H1 (cell line): ENCODE data around the gene MRPS18B. TPM values are rescaled to one million over a fixed set of nuclear protein-coding genes. Genes with fewer than 3 reads are reported as not detected.

Experiments
- CTCF ChIA-PET: fragments of 300-600 bp; sonication (Branson Sonifier 250); formaldehyde crosslinking; loops from one replicate; lab custom pipeline; 2021; ENCODE audit not compliant: partially characterized antibody; lab: Charles Lee
- POLR2A ChIA-PET: fragments of 300-600 bp; sonication (Branson Sonifier 250); formaldehyde crosslinking; loops from one replicate; lab custom pipeline; 2021; ENCODE audit warnings: inconsistent platforms; ENCODE audit not compliant: partially characterized antibody; lab: Charles Lee
- DNase-seq, 2 experiments: peaks; one replicate each; pipeline versions ENCODE4 v3.0.0 to v3.0.0-alpha.2; 2010 to 2022; ENCODE audit warnings: low spot score in 2 of 2, low read depth in 1 of 2, mixed read lengths in 1 of 2
- FAIRE-seq: peaks from 2 replicates; lab custom pipeline; 2011; peaks lifted over from hg19 to GRCh38; lab: Jason Lieb, UNC
- H2AFZ ChIP-seq: 2 replicates; pipeline ENCODE4 v1.8.1; 2012; ENCODE audit warnings: low read length, inconsistent platforms
- H2AK5ac ChIP-seq: 2 replicates; pipeline ENCODE4 v1.6.1; 2013; ENCODE audit warnings: low read depth, low read length
- H2BK120ac ChIP-seq: replicated peaks from 2 replicates; pipeline ENCODE3; 2013; ENCODE audit warnings: low read depth, low read length, inconsistent platforms
- H2BK12ac ChIP-seq: 2 replicates; pipeline ENCODE4 v1.6.1; 2013; ENCODE audit warnings: low read depth, low read length
- H2BK15ac ChIP-seq: 2 replicates; pipeline ENCODE4 v1.6.1; 2013; ENCODE audit warnings: low read length
- H2BK20ac ChIP-seq: 2 replicates; pipeline ENCODE4 v1.6.1; 2013; ENCODE audit warnings: low read length
- H2BK5ac ChIP-seq: 2 replicates; pipeline ENCODE4 v1.6.1; 2013; ENCODE audit warnings: low read depth, low read length
- H3K14ac ChIP-seq: 2 replicates; pipeline ENCODE4 v1.6.1; 2013; ENCODE audit warnings: inconsistent platforms; ENCODE audit not compliant: insufficient read length
- H3K18ac ChIP-seq: 2 replicates; pipeline ENCODE4 v1.6.1; 2013; ENCODE audit warnings: low read length; ENCODE audit errors: extremely low read depth
- H3K23ac ChIP-seq: 2 replicates; pipeline ENCODE4 v1.6.1; 2013; ENCODE audit warnings: inconsistent platforms; ENCODE audit not compliant: insufficient read length
- H3K23me2 ChIP-seq: 2 replicates; pipeline ENCODE4 v1.6.1; 2013; ENCODE audit warnings: low read depth, low read length
- H3K27ac ChIP-seq: 2 replicates; pipeline ENCODE4 v1.6.1; 2011; ENCODE audit warnings: low read depth, low read length, inconsistent platforms
- H3K27me3 ChIP-seq, 4 experiments: replicated peaks in 1 of 4; 1 replicate in 1 of 4; 2 replicates in 3 of 4; pipeline versions ENCODE4 v1.6.1 to v1.8.1; 2011 to 2013; ENCODE audit warnings: low read length in 3 of 4, mild to moderate bottlenecking in 3 of 4, inconsistent platforms in 2 of 4, mixed read lengths in 2 of 4, moderate library complexity in 1 of 4; ENCODE audit not compliant: control insufficient read depth in 3 of 4, insufficient read depth in 3 of 4; ENCODE audit errors: extremely low read depth in 1 of 4
- H3K36me3 ChIP-seq, 4 experiments: 2 replicates each; pipeline versions ENCODE4 v1.6.1 to v1.8.1; 2011 to 2013; ENCODE audit warnings: mild to moderate bottlenecking in 4 of 4, low read length in 3 of 4, moderate library complexity in 2 of 4, control low read depth in 1 of 4, inconsistent platforms in 1 of 4; ENCODE audit not compliant: insufficient read depth in 4 of 4, control insufficient read depth in 2 of 4
- H3K4ac ChIP-seq: replicated peaks from 2 replicates; pipeline ENCODE3; 2013; ENCODE audit warnings: low read length, low read depth, mixed read lengths, inconsistent platforms; ENCODE audit not compliant: insufficient read length
- H3K4me1 ChIP-seq, 4 experiments: replicated peaks in 1 of 4; 1 replicate in 1 of 4; 2 replicates in 3 of 4; pipeline versions ENCODE4 v1.6.1 to v1.8.1; 2011 to 2013; ENCODE audit warnings: low read length in 3 of 4, inconsistent platforms in 2 of 4, mixed read lengths in 1 of 4; ENCODE audit not compliant: insufficient read depth in 4 of 4, control insufficient read depth in 3 of 4
- H3K4me2 ChIP-seq, 2 experiments: 2 replicates each; pipeline versions ENCODE4 v1.6.1 to v1.8.1; 2011 to 2013; ENCODE audit warnings: low read depth in 2 of 2, low read length in 2 of 2, control low read depth in 1 of 2, inconsistent platforms in 1 of 2, mild to moderate bottlenecking in 1 of 2; ENCODE audit not compliant: insufficient read depth in 1 of 2
- H3K4me3 ChIP-seq, 4 experiments: fragments of 200-600, 300-600 bp in 1 of 4; sonication (generic), shearing (Covaris generic), sonication (Bioruptor Twin) in 1 of 4; 2 replicates each; pipeline versions ENCODE4 v1.5.1 to v1.8.1; 2011 to 2016; ENCODE audit warnings: low read length in 4 of 4, low read depth in 3 of 4, control low read depth in 2 of 4, inconsistent platforms in 2 of 4, mild to moderate bottlenecking in 2 of 4, mixed read lengths in 1 of 4, moderate library complexity in 1 of 4; ENCODE audit not compliant: insufficient read depth in 2 of 4; ENCODE audit errors: extremely low read depth in 1 of 4
- H3K56ac ChIP-seq: replicated peaks from 2 replicates; pipeline ENCODE3; 2013; ENCODE audit warnings: low read depth, mild to moderate bottlenecking, mixed read lengths, low read length, inconsistent platforms; ENCODE audit not compliant: insufficient read length
- H3K79me1 ChIP-seq: 2 replicates; pipeline ENCODE4 v1.6.1; 2013; ENCODE audit warnings: low read depth, low read length, control low read depth
- H3K79me2 ChIP-seq, 2 experiments: 2 replicates each; pipeline versions ENCODE4 v1.6.1 to v1.8.1; 2012 to 2013; ENCODE audit warnings: low read length in 2 of 2, mild to moderate bottlenecking in 2 of 2, inconsistent platforms in 1 of 2; ENCODE audit not compliant: insufficient read depth in 2 of 2, control insufficient read depth in 1 of 2
- H3K9ac ChIP-seq, 4 experiments: replicated peaks in 1 of 4; 1 replicate in 1 of 4; 2 replicates in 3 of 4; pipeline versions ENCODE4 v1.6.1 to v1.8.1; 2011 to 2013; ENCODE audit warnings: low read depth in 3 of 4, low read length in 3 of 4, control low read depth in 2 of 4, mild to moderate bottlenecking in 2 of 4, moderate library complexity in 2 of 4, inconsistent platforms in 1 of 4; ENCODE audit errors: extremely low read depth in 1 of 4
- H3K9me3 ChIP-seq, 2 experiments: 2 replicates each; pipeline versions ENCODE4 v1.6.1 to v1.8.1; 2012 to 2013; ENCODE audit warnings: mild to moderate bottlenecking in 2 of 2, moderate library complexity in 2 of 2, control low read depth in 1 of 2, inconsistent platforms in 1 of 2, low read depth in 1 of 2, low read length in 1 of 2, mixed read lengths in 1 of 2; ENCODE audit not compliant: insufficient read depth in 2 of 2
- H4K20me1 ChIP-seq, 2 experiments: replicated peaks in 1 of 2; 2 replicates each; pipeline versions ENCODE3 to v1.8.1; 2011 to 2013; ENCODE audit warnings: inconsistent platforms in 2 of 2, low read length in 2 of 2, mild to moderate bottlenecking in 1 of 2; ENCODE audit not compliant: insufficient read depth in 2 of 2, control insufficient read depth in 1 of 2
- H4K5ac ChIP-seq: 2 replicates; pipeline ENCODE4 v1.6.1; 2013; ENCODE audit warnings: low read length, low read depth, mixed read lengths, inconsistent platforms; ENCODE audit not compliant: insufficient read length
- H4K8ac ChIP-seq: 2 replicates; pipeline ENCODE4 v1.8.0; 2013; ENCODE audit warnings: mild to moderate bottlenecking, moderate library complexity, low read length, inconsistent platforms; ENCODE audit not compliant: insufficient read depth; ENCODE audit errors: extremely low read depth
- H4K91ac ChIP-seq: replicated peaks from 2 replicates; pipeline ENCODE3; 2013; ENCODE audit warnings: low read length, mixed read lengths, inconsistent platforms; ENCODE audit not compliant: insufficient read length
- BCL11A ChIP-seq, 2 experiments: IDR thresholded peaks; one replicate each; pipeline ENCODE4 v1.6.1; 2011; ENCODE audit warnings: low read depth in 2 of 2, low read length in 2 of 2, mild to moderate bottlenecking in 2 of 2
- CHD2 ChIP-seq: IDR thresholded peaks from 2 replicates; pipeline ENCODE4 v1.6.1; 2012; ENCODE audit warnings: low read length, improper control_type of control experiment
- KDM1A ChIP-seq: fragments of 200-600, 300-600 bp; sonication (generic); IDR thresholded peaks from 2 replicates; pipeline ENCODE4 v1.7.1; 2016; ENCODE audit warnings: mild to moderate bottlenecking, low read length, borderline replicate concordance
- MAFK ChIP-seq: IDR thresholded peaks from 2 replicates; pipeline ENCODE4 v1.6.1; 2012; ENCODE audit warnings: low read depth, mild to moderate bottlenecking, improper control_type of control experiment, low read length
- POLR2A ChIP-seq, 2 experiments: IDR thresholded peaks; 1 replicate in 1 of 2; 2 replicates in 1 of 2; pipeline ENCODE4 v1.6.1; 2011; ENCODE audit warnings: low read depth in 2 of 2, low read length in 2 of 2, mild to moderate bottlenecking in 2 of 2; ENCODE audit errors: control extremely low read depth in 1 of 2
- POLR2AphosphoS5 ChIP-seq: IDR thresholded peaks from 2 replicates; pipeline ENCODE4 v1.6.1; 2011; ENCODE audit warnings: low read depth, low read length
- RBBP5 ChIP-seq: IDR thresholded peaks from 2 replicates; pipeline ENCODE4 v1.7.1; 2012; ENCODE audit warnings: low read depth, mild to moderate bottlenecking, inconsistent platforms, low read length, moderate library complexity, borderline replicate concordance
- SRF ChIP-seq: IDR thresholded peaks from 2 replicates; pipeline ENCODE4 v1.6.1; 2011; ENCODE audit warnings: mild to moderate bottlenecking, low read depth, low read length, moderate library complexity
- TAF7 ChIP-seq: optimal IDR thresholded peaks from 2 replicates; pipeline ENCODE3; 2011; ENCODE audit warnings: low read depth, mild to moderate bottlenecking, inconsistent platforms, low read length, moderate library complexity, borderline replicate concordance
- WGBS, 2 experiments: shearing (Covaris generic) in 1 of 2; methylation state at CpG; one replicate each; pipeline versions ENCODE4 v1.1.6 to v1.1.7; 2013 to 2015; ENCODE audit warnings: low lambda C conversion rate in 2 of 2, mixed read lengths in 2 of 2, inconsistent platforms in 1 of 2, low coverage in 1 of 2, missing lambda C conversion rate in 1 of 2; ENCODE audit not compliant: insufficient replicate concordance in 2 of 2, insufficient coverage in 1 of 2, insufficient read length in 1 of 2; ENCODE audit errors: extremely low coverage in 1 of 2, missing lambda C conversion rate in 1 of 2; 5-methylcytosine and 5-hydroxymethylcytosine counted together
- polyA plus RNA-seq, 7 experiments: library from polyadenylated mRNA; depleted of rRNA in 3 of 7; stranded (reverse) in 5 of 7; unstranded in 2 of 7; fragments of >200 nt in 5 of 7; fragments of 200-250 nt in 2 of 7; gene quantifications; 1 replicate in 5 of 7; 2 replicates in 1 of 7; 4 replicates in 1 of 7; pipeline versions ENCODE4 v1.2.1 to v1.2.3, GENCODE V29; 2011 to 2013; ENCODE audit warnings: missing spikeins in 2 of 7, mixed read lengths in 2 of 7
- total RNA-seq: library from RNA; stranded (reverse); fragmentation: NEBNext Ultra II Directional; extraction: Animal tissue kit (Norgen Biotek cat#: 25700); gene quantifications from 2 replicates; pipeline ENCODE4 v1.2.1, GENCODE V29; 2021
- TF ChIP-seq, protein P1 (sequence below): IDR thresholded peaks from 2 replicates; pipeline ENCODE4 v1.6.1; 2012; ENCODE audit warnings: inconsistent platforms
- TF ChIP-seq, protein P2 (sequence below): IDR thresholded peaks from 2 replicates; pipeline ENCODE4 v1.6.1; 2012; ENCODE audit warnings: inconsistent platforms

Gene MRPS18B
- total and polyA plus RNA-seq, 2 of the 8 experiments (the other 6 are each of a cell fraction or from before 2014, with no cell fraction given): 57.8 to 83.3 TPM

DNA sequence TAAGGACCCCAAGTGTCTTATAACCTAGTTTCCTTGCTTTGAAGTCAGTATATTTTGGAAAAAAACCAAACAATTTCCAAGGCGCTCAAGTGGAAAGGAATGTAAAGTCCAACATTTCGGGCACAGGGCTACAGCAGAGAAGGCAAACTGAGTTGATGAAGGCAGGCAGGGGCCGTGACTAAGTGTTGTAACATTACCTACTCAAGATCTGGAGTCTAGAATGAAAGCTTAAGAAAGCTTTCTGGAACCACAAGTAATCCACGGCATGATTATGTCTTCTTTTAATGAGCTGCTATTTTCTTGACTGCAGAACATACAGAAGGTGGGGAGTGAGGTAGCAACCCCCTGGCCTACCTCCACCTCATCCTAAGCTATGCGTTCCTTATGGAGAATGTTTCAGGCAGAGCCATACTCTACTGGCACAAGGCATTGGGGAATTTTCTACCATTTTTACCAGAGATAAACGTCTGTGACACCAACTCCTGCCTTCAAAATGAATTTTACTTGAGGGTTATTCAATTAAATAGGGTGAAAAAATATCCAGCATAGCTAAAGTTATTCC lies 4.9 kb upstream of the MRPS18B start:
- Histone ChIP-seq H3K9ac (no peak overlapping the region), H3K36me3 (peaks cover 13 to 63% (median 31%) of the 10 kb centered on the region in 4 experiments), H4K5ac (no peak overlapping the region), H3K79me1 (peaks cover 8% of the 10 kb centered on the region; the same call in 1 of the 2 replicates), H3K4me3 (no peak overlapping the region; a peak in 1 of 8 replicates), H4K8ac (no peak overlapping the region), H2BK20ac (no peak overlapping the region), H2BK15ac (no peak overlapping the region), H3K23me2 (peaks cover 11% of the 10 kb centered on the region), H2BK12ac (no peak overlapping the region), H3K9me3 (no peaks in the 10 kb centered on the region), H2AFZ (no peak overlapping the region), H3K27me3 (no peaks in the 10 kb centered on the region), H3K27ac (no peak overlapping the region), H4K91ac (no peak overlapping the region), H3K56ac (no peak overlapping the region), H3K14ac (no peak overlapping the region), H3K4me1 (peaks cover 0 to 6% (median 3%) of the 10 kb centered on the region in 4 experiments; a peak in 4 of 7 replicates), H3K4ac (no peak overlapping the region), H3K79me2 (peaks cover 4 to 60% of the 10 kb centered on the region in 2 experiments; a peak in 3 of 4 replicates), H3K23ac (no peak overlapping the region), H2AK5ac (no peak overlapping the region), H4K20me1 (peaks cover 4 to 6% of the 10 kb centered on the region in 2 experiments), H3K4me2 (peak overlapping the region; percentile 4 to 98; a peak in 1 of 4 replicates), H2BK5ac (no peak overlapping the region), H3K18ac (no peak overlapping the region), H2BK120ac (no peak overlapping the region)
- TF ChIP-seq RBBP5 (no peak), POLR2A (IDR thresholded peaks at IDR 0.05; ENCODE audit: control extremely low read depth in 1 of 2, low read depth in 2 of 2, low read length in 2 of 2) (peak in 1 of 2 experiments; percentile 77), BCL11A (IDR thresholded peaks at IDR 0.05; ENCODE audit: low read depth in 2 of 2, low read length in 2 of 2) (no peak), MAFK (no peak), POLR2AphosphoS5 (peak; percentile 85), TAF7 (no peak), CHD2 (no peak), SRF (no peak), KDM1A (no peak)
- TF ChIP-seq, protein P1, sequence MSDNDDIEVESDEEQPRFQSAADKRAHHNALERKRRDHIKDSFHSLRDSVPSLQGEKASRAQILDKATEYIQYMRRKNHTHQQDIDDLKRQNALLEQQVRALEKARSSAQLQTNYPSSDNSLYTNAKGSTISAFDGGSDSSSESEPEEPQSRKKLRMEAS: no peak
- TF ChIP-seq, protein P2, sequence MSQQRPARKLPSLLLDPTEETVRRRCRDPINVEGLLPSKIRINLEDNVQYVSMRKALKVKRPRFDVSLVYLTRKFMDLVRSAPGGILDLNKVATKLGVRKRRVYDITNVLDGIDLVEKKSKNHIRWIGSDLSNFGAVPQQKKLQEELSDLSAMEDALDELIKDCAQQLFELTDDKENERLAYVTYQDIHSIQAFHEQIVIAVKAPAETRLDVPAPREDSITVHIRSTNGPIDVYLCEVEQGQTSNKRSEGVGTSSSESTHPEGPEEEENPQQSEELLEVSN: no peak
- POLR2A ChIA-PET: interaction anchor here (0.8 to 4.8 kb wide), 23 partner anchors 15 to 131 kb away, joined by 3 to 443 read pairs (median 5); partner anchors contain the start of genes ABCF1, ATAT1, C6orf136 and GNL1
- DNase-seq (no peak), FAIRE-seq (no peak)
- CTCF ChIA-PET: interaction anchor here (0.7 to 2.4 kb wide), 15 partner anchors 8 to 131 kb away, joined by 3 to 17 read pairs (median 4); partner anchors contain the start of genes ATAT1 and DHX16
- WGBS, 2 experiments: 82% methylated on average over 6 of the region's 6 CpGs; no CpG with 5 or more reads in 1 of the 2 experiments
